Panc1 (cell line): ENCODE results near the gene ELOB. TPM values are rescaled to one million over a fixed set of nuclear protein-coding genes. Genes with fewer than 3 reads are reported as not detected.
A peak's percentile ranks its signal among the peaks of the same experiment; 100 is the strongest.

Experiments used
- ATAC-seq: fragments of 200-7000 bp; cut with Tn5 transposase; 2 replicates; pipeline ENCODE4 v1.9.1; 2020; ENCODE audit warnings: mild to moderate bottlenecking, moderate library complexity
- BruUV-seq: library from RNA; stranded (reverse); fragments of 400-500 nt; replicated peaks from 2 replicates; lab custom pipeline; 2021; lab: Mats Ljungman, UMichigan
- CTCF ChIA-PET: fragments of 300-600 bp; sonication (Branson Sonifier 250); formaldehyde crosslinking; loops from one replicate; lab custom pipeline; 2022; ENCODE audit warnings: antibody characterized with exemption; lab: Charles Lee
- POLR2A ChIA-PET: fragments of 300-600 bp; sonication (Branson Sonifier 250); formaldehyde crosslinking; loops from one replicate; lab custom pipeline; 2022; ENCODE audit warnings: antibody characterized with exemption; lab: Charles Lee
- DNase-seq: peaks from one replicate; pipeline ENCODE4 v3.0.0-alpha.2; 2010; ENCODE audit warnings: low read depth, low spot score
- H3K27ac ChIP-seq: 2 replicates; pipeline ENCODE4 v1.5.1; 2011; ENCODE audit warnings: mild to moderate bottlenecking, low read length, inconsistent platforms
- H3K27me3 ChIP-seq: fragments of 200-500 bp; sonication (Bioruptor generic); 2 replicates; pipeline ENCODE4 v1.6.0; 2014; ENCODE audit warnings: low read length, inconsistent platforms; ENCODE audit not compliant: control insufficient read depth, insufficient read depth
- H3K36me3 ChIP-seq: fragments of 200-500 bp; sonication (Bioruptor generic); 2 replicates; pipeline ENCODE4 v1.5.1; 2014; ENCODE audit warnings: inconsistent platforms, mild to moderate bottlenecking, low read length, moderate library complexity; ENCODE audit not compliant: control insufficient read depth, insufficient read depth
- H3K4me1 ChIP-seq: 2 replicates; pipeline ENCODE4 v1.5.1; 2011; ENCODE audit warnings: inconsistent platforms, mild to moderate bottlenecking, low read length, moderate library complexity; ENCODE audit not compliant: control insufficient read depth, insufficient read depth
- H3K4me3 ChIP-seq, 2 experiments: 2 replicates each; pipeline ENCODE4 v1.5.1; 2011 to 2012; ENCODE audit warnings: low read depth in 2 of 2, low read length in 2 of 2, mild to moderate bottlenecking in 2 of 2, inconsistent platforms in 1 of 2, moderate library complexity in 1 of 2
- H3K9me3 ChIP-seq: fragments of 200-500 bp; sonication (Bioruptor generic); 2 replicates; pipeline ENCODE4 v1.5.1; 2014; ENCODE audit warnings: low read depth, mild to moderate bottlenecking, inconsistent platforms, low read length, moderate library complexity; ENCODE audit not compliant: control insufficient read depth, insufficient read depth
- CTCF ChIP-seq: fragments of 450-650 bp; IDR thresholded peaks from 2 replicates; pipeline ENCODE4 v1.5.1; 2017; ENCODE audit warnings: mild to moderate bottlenecking
- POLR2AphosphoS5 ChIP-seq: IDR thresholded peaks from 2 replicates; pipeline ENCODE4 v1.6.1; 2012; ENCODE audit warnings: mild to moderate bottlenecking, low read depth, low read length, moderate library complexity
- REST ChIP-seq, 2 experiments: IDR thresholded peaks; 2 replicates each; pipeline ENCODE4 v1.6.1; 2011 to 2012; ENCODE audit warnings: low read depth in 2 of 2, control low read depth in 1 of 2, low read length in 1 of 2, mild to moderate bottlenecking in 1 of 2, moderate library complexity in 1 of 2; ENCODE audit not compliant: insufficient read depth in 1 of 2
- SIN3A ChIP-seq: IDR thresholded peaks from 2 replicates; pipeline ENCODE4 v1.6.1; 2012; ENCODE audit warnings: low read depth, mild to moderate bottlenecking, low read length, moderate library complexity, borderline replicate concordance; ENCODE audit not compliant: insufficient read depth
- TCF7L2 ChIP-seq: IDR thresholded peaks from 2 replicates; pipeline ENCODE4 v1.6.1; 2011; ENCODE audit warnings: mild to moderate bottlenecking, low read depth, low read length, inconsistent platforms
- in situ Hi-C: cut with HindIII; loops from 2 replicates; pipeline ENCODE4 v1.10.0; 2016; ENCODE audit warnings: low sequenced_read_pairs, low pct_unique_long_range_greater_than_20kb
- intact Hi-C: fragments of 100-400 bp; cut with micrococcal nuclease; formaldehyde crosslinking; loops from one replicate; pipeline ENCODE4 v1.10.0; 2022; ENCODE audit not compliant: unreplicated experiment
- total RNA-seq: library from RNA; stranded (reverse); gene quantifications from one replicate; pipeline ENCODE4 v1.2.1, GENCODE V29; 2021; ENCODE audit not compliant: unreplicated experiment

The ELOB gene
- total RNA-seq, 1 experiment from 2014 or later, result 642 TPM

GRCh38 chr16:2765462-2766404 is 11.3 kb downstream of the ELOB start:
- no peak for DNase-seq
- POLR2A ChIA-PET, result no interaction called here
- H3K27me3 ChIP-seq, result no peaks in the 10 kb centered on the region
- in situ Hi-C loops (no loop called here), intact Hi-C loops (no loop called here)
- peaks cover 44% of the 10 kb centered on the region for H3K4me1 ChIP-seq
- H3K27ac ChIP-seq, result no peak overlapping the region
- TF ChIP-seq POLR2AphosphoS5, result peak; percentile 44; the same call in 1 of the 2 replicates
- TF ChIP-seq TCF7L2, result no peak
- H3K36me3 ChIP-seq, result peaks cover 41% of the 10 kb centered on the region
- no peak for ATAC-seq
- H3K4me3 ChIP-seq, result no peak overlapping the region
- CTCF ChIA-PET, result no interaction called here
- BruUV-seq, result no TSS peak
- H3K9me3 ChIP-seq, result no peaks in the 10 kb centered on the region; the same call in 1 of the 2 replicates

- Histone ChIP-seq H3K27ac (peak overlapping the region; percentile 35; the same call in 1 of the 2 replicates), H3K9me3 (no peaks in the 10 kb centered on the region; the same call in 1 of the 2 replicates), H3K4me1 (peaks cover 33% of the 10 kb centered on the region), H3K36me3 (peaks cover 51% of the 10 kb centered on the region), H3K4me3 (no peak overlapping the region), H3K27me3 (no peaks in the 10 kb centered on the region)
- DNase-seq (no peak), ATAC-seq (no peak)
- CTCF ChIA-PET, result no interaction called here
- TF ChIP-seq REST (IDR thresholded peaks at IDR 0.05; ENCODE audit: insufficient read depth in 1 of 2, low read depth in 2 of 2, low read length in 1 of 2) (no peak), TCF7L2 (no peak), POLR2AphosphoS5 (no peak), CTCF (no peak; the same call in 1 of the 2 replicates), SIN3A (no peak)
- no TSS peak for BruUV-seq
- intact Hi-C loops, result no loop called here
- POLR2A ChIA-PET, result no interaction called here
- in situ Hi-C loops, result no loop called here
Observed at GRCh38 chr16:2764718-2765117, 12.4 kb downstream of the ELOB start.

- DNase-seq (no peak), ATAC-seq (no peak)
- in situ Hi-C loops (no loop called here), intact Hi-C loops (no loop called here)
- Histone ChIP-seq H3K27me3 (no peaks in the 10 kb centered on the region), H3K27ac (peak overlapping the region; percentile 56), H3K36me3 (peaks cover 66% of the 10 kb centered on the region), H3K4me1 (peaks cover 18% of the 10 kb centered on the region), H3K9me3 (no peaks in the 10 kb centered on the region; the same call in 1 of the 2 replicates), H3K4me3 (no peak overlapping the region)
- BruUV-seq, result no TSS peak
- POLR2A ChIA-PET, result no interaction called here
- 0 out of 2 replicates have a peak, but pooled peaks have one; percentile 20 for TF ChIP-seq POLR2AphosphoS5
- TF ChIP-seq REST (IDR thresholded peaks at IDR 0.05; ENCODE audit: insufficient read depth in 1 of 2, low read depth in 2 of 2, low read length in 1 of 2), result no peak
- CTCF ChIA-PET, result no interaction called here
Observed at GRCh38 chr16:2763173-2763572, 13.9 kb downstream of the ELOB start.
